Measurements from ENCODE around the gene RCAN1.

Gene RCAN1

DNA sequence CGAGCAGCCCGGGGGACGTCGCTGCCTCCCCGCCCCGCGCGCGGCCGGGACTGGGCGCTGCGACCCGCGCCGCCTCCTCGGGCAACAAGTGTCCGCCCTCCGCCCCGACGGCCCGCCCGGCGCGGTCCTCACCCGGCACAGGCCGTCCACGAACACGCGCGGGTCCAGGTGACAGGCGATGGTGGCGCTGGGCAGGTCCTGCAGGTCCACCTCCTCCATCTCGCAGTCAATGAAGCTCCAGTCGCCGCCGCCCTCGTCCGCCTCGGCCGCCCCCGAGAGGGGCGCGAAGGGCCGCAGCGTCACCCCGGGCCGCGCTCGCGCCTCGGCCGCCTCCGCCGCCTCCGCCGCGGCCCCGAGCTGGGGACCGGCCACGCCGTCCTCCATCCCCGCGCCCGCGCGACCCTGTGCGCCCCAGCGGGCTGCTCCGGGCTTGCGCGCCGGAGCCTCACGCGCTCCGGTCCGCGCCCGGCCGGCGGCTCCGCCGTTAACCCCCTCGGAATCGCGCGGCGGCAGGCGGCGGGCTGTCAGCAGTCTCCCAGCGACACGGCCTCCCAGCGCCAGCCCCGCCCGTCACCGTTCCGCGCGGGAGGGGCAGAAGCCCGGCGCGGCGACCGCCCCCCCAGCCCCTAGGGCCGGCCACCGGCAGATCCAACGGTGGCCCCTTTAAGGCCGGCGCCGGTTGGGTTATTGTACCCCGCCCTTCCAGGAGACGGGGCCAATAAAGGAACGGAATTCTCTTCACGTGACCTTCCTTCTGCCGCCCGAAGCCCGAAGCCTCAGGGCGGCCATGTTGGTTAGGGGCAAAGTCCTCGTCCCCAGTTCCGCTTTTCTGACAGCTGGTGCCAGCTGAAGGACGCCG lies at the start of gene RCAN1:
TSS of gene RCAN1 (minus strand) at position 486 of the 859 bp plus-strand sequence. CDS start at position 384, 102 bp downstream.
- Histone ChIP-seq H3K36me3 (ENCODE audit: control insufficient read depth, insufficient read depth, low read length) (no peaks in the 10 kb centered on the region), H3K27ac (ENCODE audit: low read depth, low read length) (peak within 1 kb of the TSS; percentile 87), H3K4me3 (ENCODE audit: low read length) (peak within 1 kb of the TSS; percentile 85), H3K9ac (ENCODE audit: low read length) (peak within 1 kb of the TSS; percentile 64), H3K4me1 (ENCODE audit: control insufficient read depth, insufficient read depth, low read length) (peaks cover 3% of the 10 kb centered on the region), H3K27me3 (ENCODE audit: control insufficient read depth, insufficient read depth, low read length) (no peaks in the 10 kb centered on the region)

- H3K27ac ChIP-seq (ENCODE audit: low read depth, low read length), result no peak overlapping the region
- no peak overlapping the region for H3K4me3 ChIP-seq (ENCODE audit: low read length)
- H3K4me1 ChIP-seq (ENCODE audit: control insufficient read depth, insufficient read depth, low read length), result no peaks in the 10 kb centered on the region
- H3K27me3 ChIP-seq (ENCODE audit: control insufficient read depth, insufficient read depth, low read length), result no peaks in the 10 kb centered on the region
- no peak overlapping the region for H3K9ac ChIP-seq (ENCODE audit: low read length)
- no peaks in the 10 kb centered on the region for H3K36me3 ChIP-seq (ENCODE audit: control insufficient read depth, insufficient read depth, low read length)
Observed at GRCh38 chr21:34661848-34662247, 46.9 kb upstream of the RCAN1 start.

- H3K27me3 ChIP-seq (ENCODE audit: control insufficient read depth, insufficient read depth, low read length), result no peaks in the 10 kb centered on the region
Observed at GRCh38 chr21:34653522-34653921, 38.6 kb upstream of the RCAN1 start.

DNA sequence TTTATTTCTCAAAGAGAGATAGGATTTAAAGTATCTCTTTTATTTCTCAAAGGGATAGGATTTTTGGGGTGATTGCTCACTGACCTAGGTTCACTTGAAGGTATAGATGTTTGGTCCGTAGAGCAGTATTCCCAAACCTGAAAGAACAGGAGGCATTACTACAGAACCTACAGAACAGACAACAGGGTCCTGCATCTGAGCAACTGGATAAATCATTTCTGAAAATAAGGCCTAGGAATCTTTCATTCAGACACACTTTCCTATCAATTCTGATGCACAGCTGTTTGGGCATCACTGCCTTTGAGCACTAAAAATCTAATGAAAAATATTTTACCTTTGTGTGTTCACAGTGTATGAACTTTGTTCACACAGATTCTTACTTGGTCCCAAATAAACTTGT lies 36.7 kb upstream of the RCAN1 start:
- H3K27ac ChIP-seq (ENCODE audit: low read depth, low read length), result no peak overlapping the region
- no peak overlapping the region for H3K9ac ChIP-seq (ENCODE audit: low read length)
- no peaks in the 10 kb centered on the region for H3K4me1 ChIP-seq (ENCODE audit: control insufficient read depth, insufficient read depth, low read length)
- H3K36me3 ChIP-seq (ENCODE audit: control insufficient read depth, insufficient read depth, low read length), result no peaks in the 10 kb centered on the region
- H3K4me3 ChIP-seq (ENCODE audit: low read length), result no peak overlapping the region
- peaks cover 3% of the 10 kb centered on the region for H3K27me3 ChIP-seq (ENCODE audit: control insufficient read depth, insufficient read depth, low read length)

More at GRCh38 chr21:34653522-34653921, 38.6 kb upstream of the RCAN1 start:
- Histone ChIP-seq H3K9ac (ENCODE audit: low read length) (no peak overlapping the region), H3K27ac (ENCODE audit: low read depth, low read length) (no peak overlapping the region), H3K4me3 (ENCODE audit: low read length) (no peak overlapping the region), H3K36me3 (ENCODE audit: control insufficient read depth, insufficient read depth, low read length) (no peaks in the 10 kb centered on the region), H3K4me1 (ENCODE audit: control insufficient read depth, insufficient read depth, low read length) (no peaks in the 10 kb centered on the region)

DNA sequence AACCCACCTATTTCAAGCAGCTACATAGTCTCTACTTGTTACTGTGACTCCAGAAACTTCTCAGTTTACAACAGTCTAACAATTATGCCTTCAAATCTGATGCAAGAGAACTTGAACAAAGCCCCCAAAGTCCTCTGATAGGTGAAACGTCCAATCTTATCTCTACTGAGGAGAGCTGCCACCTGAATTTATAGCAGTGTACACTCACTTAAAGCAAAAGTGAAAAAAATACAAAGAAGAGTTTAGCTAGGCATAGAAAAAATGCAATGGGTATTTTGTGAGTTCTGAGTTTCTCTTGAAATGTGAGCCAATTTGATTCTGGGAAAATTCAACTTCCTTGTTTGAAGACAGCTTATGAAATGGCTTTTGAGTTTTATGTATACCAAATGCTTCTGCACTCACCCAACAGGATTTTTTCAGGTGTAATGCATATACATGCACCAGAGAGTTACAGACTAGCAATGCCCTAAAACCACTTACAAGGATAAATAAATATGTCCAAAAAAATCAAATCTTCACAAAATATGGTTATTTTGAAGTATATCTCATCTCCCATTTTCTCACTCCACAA lies 36.0 kb upstream of the RCAN1 start:
- no peaks in the 10 kb centered on the region for H3K4me1 ChIP-seq (ENCODE audit: control insufficient read depth, insufficient read depth, low read length)

GRCh38 chr21:34649400-34649799 lies 34.5 kb upstream of the RCAN1 start:
- no peak overlapping the region for H3K4me3 ChIP-seq (ENCODE audit: low read length)
- H3K4me1 ChIP-seq (ENCODE audit: control insufficient read depth, insufficient read depth, low read length), result no peaks in the 10 kb centered on the region
- H3K27ac ChIP-seq (ENCODE audit: low read depth, low read length), result no peak overlapping the region
- H3K36me3 ChIP-seq (ENCODE audit: control insufficient read depth, insufficient read depth, low read length), result no peaks in the 10 kb centered on the region
- H3K27me3 ChIP-seq (ENCODE audit: control insufficient read depth, insufficient read depth, low read length), result peaks cover 3% of the 10 kb centered on the region
- H3K9ac ChIP-seq (ENCODE audit: low read length), result no peak overlapping the region

More for the DNA sequence above, 36.0 kb upstream of the RCAN1 start:
- H3K9ac ChIP-seq (ENCODE audit: low read length), result no peak overlapping the region
- H3K27ac ChIP-seq (ENCODE audit: low read depth, low read length), result no peak overlapping the region
- no peak overlapping the region for H3K4me3 ChIP-seq (ENCODE audit: low read length)
- H3K36me3 ChIP-seq (ENCODE audit: control insufficient read depth, insufficient read depth, low read length), result no peaks in the 10 kb centered on the region
- H3K27me3 ChIP-seq (ENCODE audit: control insufficient read depth, insufficient read depth, low read length), result peaks cover 3% of the 10 kb centered on the region

GRCh38 chr21:34648739-34649297 lies 33.9 kb upstream of the RCAN1 start:
- no peaks in the 10 kb centered on the region for H3K4me1 ChIP-seq (ENCODE audit: control insufficient read depth, insufficient read depth, low read length)
- no peaks in the 10 kb centered on the region for H3K36me3 ChIP-seq (ENCODE audit: control insufficient read depth, insufficient read depth, low read length)
- peaks cover 3% of the 10 kb centered on the region for H3K27me3 ChIP-seq (ENCODE audit: control insufficient read depth, insufficient read depth, low read length)
- no peak overlapping the region for H3K4me3 ChIP-seq (ENCODE audit: low read length)
- no peak overlapping the region for H3K9ac ChIP-seq (ENCODE audit: low read length)
- no peak overlapping the region for H3K27ac ChIP-seq (ENCODE audit: low read depth, low read length)

GRCh38 chr21:34647555-34647954 lies 32.6 kb upstream of the RCAN1 start:
- Histone ChIP-seq H3K4me1 (ENCODE audit: control insufficient read depth, insufficient read depth, low read length) (no peaks in the 10 kb centered on the region), H3K27me3 (ENCODE audit: control insufficient read depth, insufficient read depth, low read length) (peaks cover 3% of the 10 kb centered on the region), H3K4me3 (ENCODE audit: low read length) (no peak overlapping the region), H3K27ac (ENCODE audit: low read depth, low read length) (no peak overlapping the region), H3K36me3 (ENCODE audit: control insufficient read depth, insufficient read depth, low read length) (no peaks in the 10 kb centered on the region), H3K9ac (ENCODE audit: low read length) (no peak overlapping the region)

DNA sequence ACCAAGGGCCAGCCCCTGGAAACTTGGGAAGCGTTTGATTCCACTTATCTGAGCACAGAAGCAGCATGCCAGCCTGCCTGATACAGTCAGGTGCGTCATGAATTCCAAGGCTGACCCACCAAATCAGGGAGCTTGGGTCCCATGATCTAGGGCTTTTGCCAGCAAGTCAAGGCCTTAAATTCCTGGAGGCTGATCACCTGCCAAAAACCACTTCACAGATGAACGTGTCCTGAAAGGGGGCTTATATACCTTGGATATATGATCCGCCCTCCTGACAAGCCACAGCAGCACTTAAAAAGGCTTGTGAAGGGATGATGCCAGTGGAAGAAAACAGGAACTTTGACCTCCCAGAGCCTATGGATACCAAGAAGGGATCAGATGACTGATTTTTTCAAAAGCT lies 29.9 kb upstream of the RCAN1 start:
- no peak overlapping the region for H3K27ac ChIP-seq (ENCODE audit: low read depth, low read length)
- no peak overlapping the region for H3K9ac ChIP-seq (ENCODE audit: low read length)
- no peaks in the 10 kb centered on the region for H3K4me1 ChIP-seq (ENCODE audit: control insufficient read depth, insufficient read depth, low read length)
- no peaks in the 10 kb centered on the region for H3K36me3 ChIP-seq (ENCODE audit: control insufficient read depth, insufficient read depth, low read length)
- peaks cover 3% of the 10 kb centered on the region for H3K27me3 ChIP-seq (ENCODE audit: control insufficient read depth, insufficient read depth, low read length)
- H3K4me3 ChIP-seq (ENCODE audit: low read length), result no peak overlapping the region

DNA sequence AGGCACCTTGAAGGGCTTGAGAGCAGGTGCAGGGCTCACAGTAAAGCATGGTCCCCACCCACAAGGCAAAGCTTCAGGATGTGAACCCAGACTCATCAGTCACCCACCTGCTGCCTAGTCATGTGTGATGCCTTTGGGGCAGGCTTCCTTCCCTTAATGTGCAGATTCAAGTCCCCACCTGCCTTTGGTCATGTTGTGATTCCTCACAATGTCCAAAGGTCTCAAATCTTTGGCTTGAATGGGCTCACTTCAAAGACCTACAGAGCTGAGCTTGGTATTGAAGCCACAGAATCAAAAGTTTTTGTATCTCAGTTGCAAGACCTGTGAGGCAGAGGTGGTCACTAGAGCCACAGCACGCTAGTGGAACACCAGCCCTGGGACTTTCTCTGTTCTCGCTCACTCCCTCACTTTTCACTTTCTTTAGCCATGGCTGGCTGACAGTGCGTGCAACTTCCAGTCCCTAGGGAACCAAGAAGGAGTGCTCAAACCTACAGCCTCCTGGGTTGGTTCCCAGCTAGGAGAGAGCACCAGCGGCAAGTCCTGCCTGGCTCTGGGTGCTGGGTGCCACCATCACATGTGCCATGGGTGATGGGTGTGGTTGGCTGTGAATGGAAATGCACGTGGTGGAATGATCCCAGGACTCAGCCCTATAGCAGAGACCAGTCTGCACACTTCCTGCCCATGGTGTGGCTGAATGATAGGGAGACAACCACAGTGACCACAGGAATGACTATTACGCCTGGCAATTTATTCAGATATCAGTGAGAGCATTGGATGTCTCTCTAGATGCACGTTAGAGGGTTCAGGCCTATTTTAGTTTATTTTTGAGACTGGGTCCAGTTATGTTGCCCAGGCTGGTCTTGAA lies 27.5 kb upstream of the RCAN1 start:
- no peak overlapping the region for H3K9ac ChIP-seq (ENCODE audit: low read length)
- H3K27me3 ChIP-seq (ENCODE audit: control insufficient read depth, insufficient read depth, low read length), result no peaks in the 10 kb centered on the region
- no peak overlapping the region for H3K27ac ChIP-seq (ENCODE audit: low read depth, low read length)
- no peak overlapping the region for H3K4me3 ChIP-seq (ENCODE audit: low read length)
- no peaks in the 10 kb centered on the region for H3K4me1 ChIP-seq (ENCODE audit: control insufficient read depth, insufficient read depth, low read length)
- H3K36me3 ChIP-seq (ENCODE audit: control insufficient read depth, insufficient read depth, low read length), result no peaks in the 10 kb centered on the region

- no peak overlapping the region for H3K27ac ChIP-seq (ENCODE audit: low read depth, low read length)
- H3K27me3 ChIP-seq (ENCODE audit: control insufficient read depth, insufficient read depth, low read length), result no peaks in the 10 kb centered on the region
- H3K9ac ChIP-seq (ENCODE audit: low read length), result no peak overlapping the region
- H3K36me3 ChIP-seq (ENCODE audit: control insufficient read depth, insufficient read depth, low read length), result no peaks in the 10 kb centered on the region
- H3K4me1 ChIP-seq (ENCODE audit: control insufficient read depth, insufficient read depth, low read length), result no peaks in the 10 kb centered on the region
- H3K4me3 ChIP-seq (ENCODE audit: low read length), result no peak overlapping the region
Observed at GRCh38 chr21:34640858-34641257, 25.9 kb upstream of the RCAN1 start.
